HG03064 (cell line): Measurements from ENCODE around the gene ADAMTS10.
"Not testable (repeated sequence)": the region's sequence is repeated elsewhere in the genome, so short reads cannot be mapped to it uniquely, and the experiment has no call there.

ENCODE experiments used
- ATAC-seq: cut with Tn5 transposase; IDR thresholded peaks from one replicate; pipeline ENCODE4 v1.9.1; 2021; ENCODE audit warnings: low read depth; ENCODE audit not compliant: unreplicated experiment

The ADAMTS10 gene

GRCh38 chr19:8610041-8610935 is at the start of gene ADAMTS10:
TSS of gene ADAMTS10 (minus strand) at chr19:8610715. CDS start at chr19:8605710, 5,005 bp downstream.
- ATAC-seq: no peak

DNA sequence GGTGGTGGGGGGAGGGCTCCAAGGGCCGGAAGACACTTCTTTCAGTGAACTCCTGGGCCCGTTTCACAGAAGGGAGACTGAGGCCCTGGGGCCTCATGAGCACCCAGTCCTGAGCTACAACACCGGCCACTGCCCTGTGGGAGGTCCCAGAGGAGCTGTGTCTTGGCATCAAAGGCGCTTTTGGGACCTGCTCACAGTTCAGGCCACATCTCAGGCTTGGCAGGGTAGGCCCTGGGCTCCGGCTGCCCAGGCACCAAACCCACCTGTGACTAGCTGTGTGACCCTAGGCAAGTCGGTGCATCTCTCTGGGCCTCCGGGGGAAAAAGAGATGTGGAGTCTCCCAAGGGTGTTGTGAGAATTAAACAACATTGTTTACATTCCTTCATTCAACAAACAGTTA is 49.4 kb upstream of the ADAMTS10 start:
- ATAC-seq: no peak

- no peak for ATAC-seq
Measured at GRCh38 chr19:8657869-8658268, 47.4 kb upstream of the ADAMTS10 start.

DNA sequence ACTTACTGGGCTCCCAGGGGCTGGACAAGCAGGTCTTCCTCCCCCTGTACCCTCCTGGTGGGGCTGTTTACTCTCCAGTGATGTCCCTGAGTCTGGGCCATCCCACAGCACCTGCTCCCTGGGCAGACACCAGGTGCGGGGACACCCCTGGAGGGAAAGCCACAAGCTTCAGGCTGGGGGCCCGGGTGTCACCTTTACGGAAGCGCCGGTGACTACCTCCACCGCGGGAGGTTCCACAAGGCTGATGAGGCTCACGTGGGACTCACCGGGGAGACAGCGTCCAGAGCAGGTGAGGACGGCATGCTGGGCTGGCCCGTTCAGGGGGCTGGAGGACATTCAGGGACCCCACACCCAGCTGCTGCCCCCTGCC is 44.8 kb upstream of the ADAMTS10 start:
- no peak for ATAC-seq

GRCh38 chr19:8654591-8655339 is 44.2 kb upstream of the ADAMTS10 start:
- ATAC-seq: no peak

- no peak for ATAC-seq
Measured at GRCh38 chr19:8648240-8648639, 37.7 kb upstream of the ADAMTS10 start.

DNA sequence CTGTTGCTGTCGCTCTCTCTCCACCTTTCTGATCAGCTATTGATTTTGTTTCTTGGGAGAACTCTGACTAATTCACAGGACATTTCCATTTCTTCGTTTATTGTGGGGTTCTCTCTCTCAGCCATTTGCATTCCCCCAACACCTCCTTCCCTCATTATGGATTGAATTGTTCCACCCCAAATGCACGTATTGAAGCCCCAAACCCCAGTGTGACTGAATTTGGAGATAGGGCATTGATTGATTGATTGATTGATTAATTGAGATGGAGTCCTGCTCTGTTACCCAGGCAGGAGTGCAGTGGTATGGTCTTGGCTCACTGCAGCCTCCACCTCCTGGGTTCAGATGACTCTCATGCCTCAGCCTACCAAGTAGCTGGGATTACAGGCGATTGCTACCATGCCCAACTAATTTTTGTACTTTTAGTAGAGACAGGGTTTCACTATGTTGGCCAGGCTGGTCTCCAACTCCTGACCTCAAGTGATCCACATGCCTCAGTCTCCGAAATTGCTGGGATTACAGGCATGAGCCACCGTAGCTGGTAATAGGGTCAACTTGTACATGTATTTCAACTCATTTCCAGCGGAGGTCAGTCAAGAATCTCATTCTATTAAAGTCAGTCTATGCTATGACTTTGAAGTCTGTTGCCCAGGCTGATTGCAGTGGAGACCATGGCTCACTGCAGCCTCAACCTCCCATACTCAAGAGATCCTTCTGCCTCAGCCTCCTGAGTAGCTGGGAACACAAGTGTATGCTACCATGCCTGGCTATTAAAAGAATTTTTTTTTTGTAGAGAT is 33.5 kb upstream of the ADAMTS10 start:
- no peak for ATAC-seq

GRCh38 chr19:8642561-8642960 is 32.0 kb upstream of the ADAMTS10 start:
- ATAC-seq: no peak

DNA sequence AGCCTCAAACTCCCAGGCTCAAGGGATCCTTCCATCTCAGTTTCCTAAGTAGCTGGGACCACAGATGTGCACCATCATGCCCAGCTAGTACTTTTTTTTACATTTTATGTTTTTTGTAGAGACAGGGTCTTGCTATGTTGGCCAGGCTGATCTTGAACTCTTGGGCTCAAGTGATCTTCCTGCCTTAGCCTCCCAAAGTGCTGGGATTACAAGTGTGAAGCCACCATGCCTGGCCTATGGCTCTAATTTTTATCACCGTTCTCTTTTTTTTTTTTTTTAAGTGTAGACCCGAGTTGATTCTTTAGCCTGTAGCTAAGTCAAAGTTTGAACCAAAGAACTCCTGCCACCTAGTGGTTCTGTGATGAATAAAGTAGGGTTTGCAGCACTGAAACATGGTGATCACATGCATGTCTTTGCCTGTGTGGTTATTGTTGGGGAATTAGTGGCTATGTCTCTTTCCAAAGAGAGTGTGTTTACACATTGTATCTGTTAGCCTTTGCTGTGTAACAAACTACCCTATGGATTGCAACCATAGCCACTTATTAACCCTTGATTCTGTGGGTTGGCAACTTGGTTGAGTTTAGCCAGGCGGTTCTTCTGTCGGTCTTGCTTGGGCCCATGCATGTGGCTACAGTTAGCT is 31.5 kb upstream of the ADAMTS10 start:
- ATAC-seq: no peak

- no peak for ATAC-seq
Measured at GRCh38 chr19:8641221-8641907, 30.8 kb upstream of the ADAMTS10 start.

GRCh38 chr19:8640402-8641004 is 30.0 kb upstream of the ADAMTS10 start:
- ATAC-seq: no peak

GRCh38 chr19:8639821-8640401 is 29.4 kb upstream of the ADAMTS10 start:
- ATAC-seq: no peak

DNA sequence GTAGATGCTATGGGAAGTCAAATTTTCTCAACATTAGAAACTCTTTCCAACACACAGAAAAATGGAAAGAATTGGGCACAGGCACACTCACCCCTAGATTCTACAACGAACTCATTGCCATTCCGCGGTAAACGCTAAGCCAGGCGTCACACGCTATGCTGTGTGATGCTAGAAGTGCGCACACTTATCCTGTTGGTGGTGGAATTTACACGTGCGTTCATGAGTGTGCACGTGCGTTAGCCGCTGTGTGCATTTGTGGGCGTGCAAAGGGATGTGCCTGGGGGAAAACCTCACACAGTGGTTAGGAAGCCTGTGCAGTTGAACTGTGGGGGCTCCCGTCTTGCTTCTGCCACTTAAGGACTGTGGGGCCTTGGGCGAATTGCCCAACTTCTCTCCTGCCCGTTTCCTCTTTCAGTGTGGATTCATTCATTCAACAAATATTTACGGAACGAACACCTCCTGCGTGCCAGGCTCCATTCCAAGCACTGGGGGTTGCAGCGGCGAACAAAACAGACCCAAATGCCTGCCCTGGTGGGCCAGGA is 27.6 kb upstream of the ADAMTS10 start:
- ATAC-seq: no peak

- not testable (repeated sequence) for ATAC-seq
Measured at GRCh38 chr19:8637070-8637469, 26.6 kb upstream of the ADAMTS10 start.

GRCh38 chr19:8635422-8635821 is 24.9 kb upstream of the ADAMTS10 start:
- ATAC-seq: no peak

- ATAC-seq: no peak
Measured at GRCh38 chr19:8631425-8631819, 20.9 kb upstream of the ADAMTS10 start.

GRCh38 chr19:8630796-8631424 is 20.4 kb upstream of the ADAMTS10 start:
- no peak for ATAC-seq

DNA sequence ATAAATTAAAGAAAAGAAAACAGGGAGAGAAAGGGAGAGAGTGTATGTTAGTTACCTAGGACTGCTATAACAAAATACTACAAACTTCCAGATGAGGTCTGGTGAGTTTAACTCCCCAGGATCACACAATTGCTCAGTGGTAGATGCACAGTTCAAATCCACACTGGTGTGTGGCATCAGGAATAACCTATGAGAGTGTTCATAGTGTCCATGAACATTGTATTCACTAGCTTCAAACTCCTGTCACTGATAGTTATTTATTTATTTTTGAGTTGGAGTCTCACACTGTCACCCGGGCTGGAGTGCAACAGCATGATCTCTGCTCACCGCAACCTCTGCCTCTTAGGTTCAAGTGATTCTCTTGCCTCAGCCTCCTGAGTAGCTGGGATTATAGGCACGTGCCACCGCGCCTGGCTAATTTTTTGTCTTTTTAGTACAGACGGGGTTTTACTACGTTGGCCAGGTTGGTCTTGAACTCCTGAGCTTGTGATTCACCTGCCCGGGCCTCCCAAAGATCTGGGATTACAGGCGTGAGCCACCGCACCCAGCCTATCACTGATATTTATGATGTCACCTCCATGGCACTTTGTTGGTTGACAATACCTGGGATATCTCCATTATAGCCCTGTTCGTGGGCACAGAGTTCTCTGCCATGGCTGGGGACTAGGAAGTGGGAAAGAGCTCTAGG is 19.6 kb upstream of the ADAMTS10 start, which contains the start of gene NFILZ:
Gene NFILZ, plus strand, starts transcription at position 638 of the 688 bp plus-strand sequence. CDS start 46,133 bp downstream, outside the sequence.
- no peak for ATAC-seq
